GM12875 (cell line): ENCODE results near the gene MPND.

Experiments
- H3K4me3 ChIP-seq: one replicate; pipeline ENCODE4 v1.5.1; 2011; ENCODE audit warnings: low read depth, low read length, control low read depth
- TF ChIP-seq, protein P1 (sequence below): IDR thresholded peaks from 2 replicates; pipeline ENCODE4 v1.5.1; 2011; ENCODE audit warnings: low read depth, mild to moderate bottlenecking, control low read depth, inconsistent platforms, low read length, moderate library complexity, borderline replicate concordance; ENCODE audit not compliant: insufficient read depth

MPND gene

DNA sequence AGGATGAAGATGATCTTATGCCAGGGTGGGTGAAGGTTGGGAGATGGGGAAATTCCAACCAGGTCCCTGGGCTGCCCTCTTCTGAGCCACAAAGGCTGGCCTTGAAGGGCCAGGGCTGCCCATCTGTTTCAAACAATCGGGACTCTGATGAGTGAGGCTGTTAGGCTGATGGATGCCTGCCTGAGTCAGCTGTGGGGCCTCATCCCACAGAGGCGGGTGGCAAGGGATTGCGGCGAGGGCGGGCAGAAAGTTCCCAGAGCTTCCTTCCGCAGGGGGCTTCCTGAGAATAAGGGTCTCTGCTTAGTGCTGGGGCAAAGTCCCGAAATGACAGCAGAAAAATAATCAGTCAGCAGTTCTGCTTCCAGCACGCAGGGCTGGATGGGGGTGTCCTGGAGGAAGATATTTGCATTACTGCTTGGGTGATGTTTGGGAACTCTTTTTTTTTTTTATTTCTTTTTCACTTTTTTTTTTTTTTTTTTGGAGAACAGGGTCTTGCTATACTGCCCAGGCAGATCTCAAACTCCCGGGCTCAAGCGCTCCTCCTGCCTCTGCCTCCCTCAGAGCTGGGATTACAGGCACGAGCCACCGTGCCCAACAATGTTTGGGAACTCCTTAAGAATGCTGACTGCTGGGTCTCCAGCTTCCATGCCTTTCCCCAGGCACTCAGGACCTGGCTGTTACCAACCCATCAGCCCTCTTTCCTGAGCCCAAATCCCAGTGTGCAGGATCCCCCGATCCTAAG, 42.9 kb downstream of the MPND start:
- peak overlapping the region; percentile 5 for H3K4me3 ChIP-seq
- TF ChIP-seq, protein P1, sequence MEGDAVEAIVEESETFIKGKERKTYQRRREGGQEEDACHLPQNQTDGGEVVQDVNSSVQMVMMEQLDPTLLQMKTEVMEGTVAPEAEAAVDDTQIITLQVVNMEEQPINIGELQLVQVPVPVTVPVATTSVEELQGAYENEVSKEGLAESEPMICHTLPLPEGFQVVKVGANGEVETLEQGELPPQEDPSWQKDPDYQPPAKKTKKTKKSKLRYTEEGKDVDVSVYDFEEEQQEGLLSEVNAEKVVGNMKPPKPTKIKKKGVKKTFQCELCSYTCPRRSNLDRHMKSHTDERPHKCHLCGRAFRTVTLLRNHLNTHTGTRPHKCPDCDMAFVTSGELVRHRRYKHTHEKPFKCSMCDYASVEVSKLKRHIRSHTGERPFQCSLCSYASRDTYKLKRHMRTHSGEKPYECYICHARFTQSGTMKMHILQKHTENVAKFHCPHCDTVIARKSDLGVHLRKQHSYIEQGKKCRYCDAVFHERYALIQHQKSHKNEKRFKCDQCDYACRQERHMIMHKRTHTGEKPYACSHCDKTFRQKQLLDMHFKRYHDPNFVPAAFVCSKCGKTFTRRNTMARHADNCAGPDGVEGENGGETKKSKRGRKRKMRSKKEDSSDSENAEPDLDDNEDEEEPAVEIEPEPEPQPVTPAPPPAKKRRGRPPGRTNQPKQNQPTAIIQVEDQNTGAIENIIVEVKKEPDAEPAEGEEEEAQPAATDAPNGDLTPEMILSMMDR = no peak

GRCh38 chr19:4388337-4389063, 45.1 kb downstream of the MPND start:
- TF ChIP-seq, protein P1 = no peak
- H3K4me3 ChIP-seq = no peak overlapping the region

DNA sequence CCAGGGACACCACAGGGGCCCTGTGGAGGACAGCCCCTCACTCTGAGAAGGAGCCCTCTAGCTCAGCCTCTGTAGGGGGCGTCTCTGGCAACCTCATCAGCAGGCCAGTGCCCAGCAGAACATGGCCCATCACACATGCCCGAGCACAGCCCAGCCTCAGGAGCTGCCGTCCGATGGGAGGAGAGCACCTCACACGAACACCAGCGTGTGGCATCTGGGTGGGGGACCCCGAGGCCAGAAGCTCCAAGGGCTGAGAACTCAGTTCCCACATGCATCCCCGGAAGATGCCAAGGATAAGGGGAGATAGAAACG, 45.7 kb downstream of the MPND start:
- TF ChIP-seq, protein P1 = no peak

GRCh38 chr19:4389511-4390016, 46.2 kb downstream of the MPND start:
- no peak overlapping the region for H3K4me3 ChIP-seq
- TF ChIP-seq, protein P1 = no peak

More for the DNA sequence above, 45.7 kb downstream of the MPND start:
- no peak overlapping the region for H3K4me3 ChIP-seq

GRCh38 chr19:4390017-4390566, 46.7 kb downstream of the MPND start:
- H3K4me3 ChIP-seq = no peak overlapping the region
- TF ChIP-seq, protein P1 = no peak

- H3K4me3 ChIP-seq = no peak overlapping the region
These were observed 47.4 kb downstream of the MPND start for GRCh38 chr19:4390567-4391305.

More at GRCh38 chr19:4390567-4391305, 47.4 kb downstream of the MPND start:
- TF ChIP-seq, protein P1 = no peak
